Activated CD8-positive, alpha-beta T cell treated with anti-CD3 and anti-CD28 coated beads for 36 hours (primary cell): ENCODE results near the gene BAAT. TPM values are rescaled to one million over a fixed set of nuclear protein-coding genes. Genes with fewer than 3 reads are reported as not detected.

Experiments used
- ATAC-seq: fragments of 200-7000 bp; cut with Tn5 transposase; one replicate; pipeline ENCODE4 v1.10.0; 2021; ENCODE audit warnings: mild to moderate bottlenecking, moderate library complexity
- CTCF ChIA-PET: fragments of 350-600 bp; sonication (Branson Sonifier 250); formaldehyde crosslinking; loops from one replicate; lab custom pipeline; 2021; ENCODE audit warnings: antibody characterized with exemption; lab: Charles Lee
- POLR2A ChIA-PET: fragments of 350-600 bp; sonication (Branson Sonifier 250); formaldehyde crosslinking; loops from one replicate; lab custom pipeline; 2021; ENCODE audit warnings: antibody characterized with exemption; lab: Charles Lee
- DNase-seq: peaks from one replicate; pipeline ENCODE4 v3.0.0-alpha.2; 2020
- H3K27ac Mint-ChIP-seq: one replicate; pipeline ENCODE4 v1.8.0; 2021; ENCODE audit warnings: mild to moderate bottlenecking, mixed read lengths
- H3K27me3 Mint-ChIP-seq: one replicate; pipeline ENCODE4 v1.8.0; 2021; ENCODE audit warnings: mixed read lengths
- H3K36me3 Mint-ChIP-seq: one replicate; pipeline ENCODE4 v1.8.0; 2021; ENCODE audit warnings: low read depth, mixed read lengths
- H3K4me1 Mint-ChIP-seq: one replicate; pipeline ENCODE4 v1.8.0; 2021; ENCODE audit warnings: low read depth, mixed read lengths
- H3K4me3 Mint-ChIP-seq: one replicate; pipeline ENCODE4 v1.8.0; 2021; ENCODE audit warnings: mild to moderate bottlenecking, moderate library complexity, mixed read lengths
- H3K9me3 Mint-ChIP-seq: one replicate; pipeline ENCODE4 v1.8.0; 2021; ENCODE audit warnings: mixed read lengths
- CTCF ChIP-seq: fragments of 200-600 bp; IDR thresholded peaks from one replicate; pipeline ENCODE4 v1.8.0; 2022; ENCODE audit warnings: antibody characterized with exemption, mild to moderate bottlenecking
- intact Hi-C: fragments of 100-400 bp; cut with micrococcal nuclease; formaldehyde crosslinking; loops from one replicate; pipeline ENCODE4 v1.10.0; 2022
- total RNA-seq, 2 experiments: library from RNA; stranded (reverse); gene quantifications; one replicate each; pipeline ENCODE4 v1.2.3, GENCODE V29; 2021

BAAT gene
- total RNA-seq, 2 experiments from 2014 or later, result not detected

GRCh38 chr9:101366038-101366756 lies 18.6 kb downstream of the BAAT start:
- no peaks in the 10 kb centered on the region for H3K9me3 Mint-ChIP-seq
- POLR2A ChIA-PET, result no interaction called here
- no peak for ATAC-seq
- intact Hi-C loops, result no loop called here
- no peaks in the 10 kb centered on the region for H3K4me1 Mint-ChIP-seq
- H3K27me3 Mint-ChIP-seq, result peaks cover 4% of the 10 kb centered on the region
- no peak overlapping the region for H3K4me3 Mint-ChIP-seq
- no peak overlapping the region for H3K27ac Mint-ChIP-seq
- no peaks in the 10 kb centered on the region for H3K36me3 Mint-ChIP-seq
- no peak for DNase-seq
- no peak for TF ChIP-seq CTCF
- CTCF ChIA-PET, result interaction anchor here (1.1 kb wide), 1 partner anchor 14 kb away, joined by 3 read pairs; no protein-coding TSS in a partner anchor

GRCh38 chr9:101365181-101365580 lies 19.6 kb downstream of the BAAT start:
- POLR2A ChIA-PET, result no interaction called here
- intact Hi-C loops, result no loop called here
- H3K4me1 Mint-ChIP-seq, result no peaks in the 10 kb centered on the region
- ATAC-seq, result no peak
- peaks cover 4% of the 10 kb centered on the region for H3K27me3 Mint-ChIP-seq
- no peaks in the 10 kb centered on the region for H3K9me3 Mint-ChIP-seq
- H3K27ac Mint-ChIP-seq, result no peak overlapping the region
- DNase-seq, result no peak
- CTCF ChIA-PET, result interaction anchor here (1.0 to 1.1 kb wide), 2 partner anchors 13 to 23 kb away, joined by 3 to 4 read pairs; no protein-coding TSS in a partner anchor
- H3K4me3 Mint-ChIP-seq, result no peak overlapping the region
- TF ChIP-seq CTCF, result no peak
- no peaks in the 10 kb centered on the region for H3K36me3 Mint-ChIP-seq

- DNase-seq (no peak), ATAC-seq (no peak)
- H3K4me1 Mint-ChIP-seq, result no peaks in the 10 kb centered on the region
- intact Hi-C loops, result no loop called here
- peaks cover 2% of the 10 kb centered on the region for H3K27me3 Mint-ChIP-seq
- POLR2A ChIA-PET, result no interaction called here
- no peaks in the 10 kb centered on the region for H3K9me3 Mint-ChIP-seq
- CTCF ChIA-PET, result no interaction called here
- H3K4me3 Mint-ChIP-seq, result no peak overlapping the region
- H3K36me3 Mint-ChIP-seq, result no peaks in the 10 kb centered on the region
- no peak overlapping the region for H3K27ac Mint-ChIP-seq
- TF ChIP-seq CTCF, result no peak
Observed at GRCh38 chr9:101362450-101362849, 22.4 kb downstream of the BAAT start.

GRCh38 chr9:101360647-101361046 lies 24.2 kb downstream of the BAAT start:
- Mint-ChIP-seq H3K27me3 (no peaks in the 10 kb centered on the region), H3K36me3 (no peaks in the 10 kb centered on the region), H3K4me3 (no peak overlapping the region), H3K4me1 (no peaks in the 10 kb centered on the region), H3K9me3 (no peaks in the 10 kb centered on the region), H3K27ac (no peak overlapping the region)
- no peak for TF ChIP-seq CTCF
- ATAC-seq, result no peak
- DNase-seq, result no peak
- CTCF ChIA-PET, result no interaction called here
- intact Hi-C loops, result no loop called here
- POLR2A ChIA-PET, result no interaction called here

GRCh38 chr9:101359679-101360078 lies 25.1 kb downstream of the BAAT start:
- intact Hi-C loops, result no loop called here
- ATAC-seq, result no peak
- no peaks in the 10 kb centered on the region for H3K27me3 Mint-ChIP-seq
- no peaks in the 10 kb centered on the region for H3K36me3 Mint-ChIP-seq
- ChIA-PET CTCF (no interaction called here), POLR2A (no interaction called here)
- no peaks in the 10 kb centered on the region for H3K4me1 Mint-ChIP-seq
- H3K4me3 Mint-ChIP-seq, result no peak overlapping the region
- TF ChIP-seq CTCF, result no peak
- DNase-seq, result no peak
- no peak overlapping the region for H3K27ac Mint-ChIP-seq
- H3K9me3 Mint-ChIP-seq, result no peaks in the 10 kb centered on the region
